ENCODE results near the gene AS3MT. TPM values are rescaled to one million over a fixed set of nuclear protein-coding genes. Genes with fewer than 3 reads are reported as not detected.

The AS3MT gene
- total RNA-seq, 4 donors from 2014 or later: 3.6 to 5.8 TPM; not detected in 2

DNA sequence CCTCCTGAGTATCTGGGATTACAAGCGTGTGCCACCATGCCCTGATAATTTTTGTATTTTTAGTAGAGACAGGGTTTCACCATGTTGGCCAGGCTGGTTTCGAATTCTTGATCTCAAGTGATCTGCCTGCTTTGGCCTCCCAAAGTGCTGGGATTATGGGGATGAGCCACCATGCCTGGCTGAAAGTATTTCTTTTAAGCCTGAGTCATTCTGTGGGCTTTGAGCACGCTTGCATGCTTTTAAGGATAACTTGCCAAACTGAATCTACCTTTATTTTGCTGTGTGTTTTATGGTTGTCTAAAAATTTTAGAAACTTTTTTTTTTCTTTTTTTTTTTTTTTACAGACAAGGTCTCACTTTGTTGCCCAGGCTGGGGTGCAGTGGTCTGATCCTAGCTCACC, 82.0 kb downstream of the AS3MT start:
- Histone ChIP-seq H3K4me3 (no peak overlapping the region), H3K27me3 (no peaks in the 10 kb centered on the region), H3K36me3 (no peaks in the 10 kb centered on the region), H3K4me1 (no peaks in the 10 kb centered on the region), H3K9me3 (no peaks in the 10 kb centered on the region), H3K27ac (no peak overlapping the region)
- no peak for DNase-seq
- TF ChIP-seq, protein P1, sequence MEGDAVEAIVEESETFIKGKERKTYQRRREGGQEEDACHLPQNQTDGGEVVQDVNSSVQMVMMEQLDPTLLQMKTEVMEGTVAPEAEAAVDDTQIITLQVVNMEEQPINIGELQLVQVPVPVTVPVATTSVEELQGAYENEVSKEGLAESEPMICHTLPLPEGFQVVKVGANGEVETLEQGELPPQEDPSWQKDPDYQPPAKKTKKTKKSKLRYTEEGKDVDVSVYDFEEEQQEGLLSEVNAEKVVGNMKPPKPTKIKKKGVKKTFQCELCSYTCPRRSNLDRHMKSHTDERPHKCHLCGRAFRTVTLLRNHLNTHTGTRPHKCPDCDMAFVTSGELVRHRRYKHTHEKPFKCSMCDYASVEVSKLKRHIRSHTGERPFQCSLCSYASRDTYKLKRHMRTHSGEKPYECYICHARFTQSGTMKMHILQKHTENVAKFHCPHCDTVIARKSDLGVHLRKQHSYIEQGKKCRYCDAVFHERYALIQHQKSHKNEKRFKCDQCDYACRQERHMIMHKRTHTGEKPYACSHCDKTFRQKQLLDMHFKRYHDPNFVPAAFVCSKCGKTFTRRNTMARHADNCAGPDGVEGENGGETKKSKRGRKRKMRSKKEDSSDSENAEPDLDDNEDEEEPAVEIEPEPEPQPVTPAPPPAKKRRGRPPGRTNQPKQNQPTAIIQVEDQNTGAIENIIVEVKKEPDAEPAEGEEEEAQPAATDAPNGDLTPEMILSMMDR (IDR thresholded peaks at IDR 0.05): no peak
- TF ChIP-seq POLR2A (IDR thresholded peaks at IDR 0.05): no peak

Small RNA genes lying within 50 kb of the gene (small RNA-seq; reads per million reads assigned to genes)
- 0 reads per million in 2 donors for gene AS3MT
- 0 reads per million in 2 donors for gene RF00026

Other genes starting within 250 kb of the AS3MT start
- 100 to 1,000 TPM in 3 of 4 donors, 10 to 100 TPM in 1; 88.3 to 154 (median 119) TPM for gene TRIM8, start 225.0 kb upstream of the AS3MT start, total RNA-seq
- 1 to 10 TPM; 1.4 to 9.1 (median 2.4) TPM for gene ARL3, start 155.1 kb upstream of the AS3MT start, total RNA-seq
- 10 to 100 TPM in 1 of 4 donors, 1 to 10 TPM in 3; 1.9 to 37.1 (median 8.0) TPM for gene SFXN2, start 154.8 kb upstream of the AS3MT start, total RNA-seq
- 10 to 100 TPM; 38.0 to 78.3 (median 65.8) TPM for gene WBP1L, start 125.5 kb upstream of the AS3MT start, total RNA-seq
- not detected for gene CYP17A1, start 32.1 kb upstream of the AS3MT start, total RNA-seq
- 10 to 100 TPM; 19.6 to 51.2 (median 37.1) TPM for gene BORCS7, start 15.2 kb upstream of the AS3MT start, total RNA-seq
- gene CNNM2, start 48.8 kb downstream of the AS3MT start, total RNA-seq: 10 to 100 TPM; 15.8 to 39.6 (median 19.2) TPM